Measurements from ENCODE around the gene ITK.

The ITK gene

GRCh38 chr5:157180374-157181264 is at the start of gene ITK:
Gene ITK (plus strand): TSS chr5:157180840. CDS start chr5:157180978, 138 bp downstream.
- no peak for TF ChIP-seq CTCF (IDR thresholded peaks at IDR 0.05; ENCODE audit: low read depth, low read length)

GRCh38 chr5:157130925-157131324 is 49.7 kb upstream of the ITK start:
- TF ChIP-seq CTCF (IDR thresholded peaks at IDR 0.05; ENCODE audit: low read depth, low read length) = no peak
- H3K4me3 ChIP-seq (ENCODE audit: low read depth, low read length) = no peak overlapping the region

More at GRCh38 chr5:157180374-157181264, at the start of gene ITK:
- H3K4me3 ChIP-seq (ENCODE audit: low read depth, low read length) = no peak within 1 kb of the TSS

- no peak overlapping the region for H3K4me3 ChIP-seq (ENCODE audit: low read depth, low read length)
- TF ChIP-seq CTCF (IDR thresholded peaks at IDR 0.05; ENCODE audit: low read depth, low read length) = no peak
Measured at GRCh38 chr5:157132281-157132612, 48.4 kb upstream of the ITK start.

- H3K4me3 ChIP-seq (ENCODE audit: low read depth, low read length) = no peak overlapping the region
- TF ChIP-seq CTCF (IDR thresholded peaks at IDR 0.05; ENCODE audit: low read depth, low read length) = no peak
Measured at GRCh38 chr5:157137691-157138090, 42.9 kb upstream of the ITK start.

- no peak for TF ChIP-seq CTCF (IDR thresholded peaks at IDR 0.05; ENCODE audit: low read depth, low read length)
- peak within 1 kb of the TSS; percentile 99 for H3K4me3 ChIP-seq (ENCODE audit: low read depth, low read length)
Measured at GRCh38 chr5:157142317-157143126, 38.1 kb upstream of the ITK start, which contains the start of gene MED7. Gene MED7 (minus strand): TSS chr5:157142865. CDS start chr5:157139431, 3,434 bp downstream.

- H3K4me3 ChIP-seq (ENCODE audit: low read depth, low read length) = peak overlapping the region; percentile 99
- TF ChIP-seq CTCF (IDR thresholded peaks at IDR 0.05; ENCODE audit: low read depth, low read length) = no peak
Measured at GRCh38 chr5:157143127-157143971, 37.3 kb upstream of the ITK start.
